CD4-positive, alpha-beta memory T cell (primary cell): ENCODE measurements around the gene GNB1L. TPM values are rescaled to one million over a fixed set of nuclear protein-coding genes. Genes with fewer than 3 reads are reported as not detected.
A peak's percentile ranks its signal among the peaks of the same experiment; 100 is the strongest.

Experiments
- CTCF ChIA-PET: fragments of 350-600 bp; sonication (Branson Sonifier 250); formaldehyde crosslinking; loops from one replicate; lab custom pipeline; 2021; ENCODE audit warnings: inconsistent platforms; ENCODE audit not compliant: partially characterized antibody; lab: Charles Lee
- POLR2A ChIA-PET: fragments of 350-600 bp; sonication (Branson Sonifier 250); formaldehyde crosslinking; loops from one replicate; lab custom pipeline; 2021; ENCODE audit not compliant: partially characterized antibody; lab: Charles Lee
- DNase-seq, 5 donors: peaks; one replicate each; pipeline versions ENCODE4 v3.0.0 to v3.0.0-alpha.2; 2020 to 2022; ENCODE audit warnings: mixed read lengths in 1 of 5
- H3K27ac ChIP-seq: one replicate; pipeline ENCODE4 v1.7.0; 2013; ENCODE audit warnings: low read depth, low read length
- H3K27me3 ChIP-seq: 2 replicates; pipeline ENCODE4 v1.7.0; 2013; ENCODE audit warnings: mild to moderate bottlenecking, low read length, moderate library complexity; ENCODE audit not compliant: insufficient read depth
- H3K36me3 ChIP-seq: 2 replicates; pipeline ENCODE4 v1.7.0; 2013; ENCODE audit warnings: mild to moderate bottlenecking, low read length, moderate library complexity; ENCODE audit not compliant: insufficient read depth
- H3K4me1 ChIP-seq: 2 replicates; pipeline ENCODE4 v1.7.0; 2013; ENCODE audit warnings: mild to moderate bottlenecking, low read length, moderate library complexity; ENCODE audit not compliant: insufficient read depth
- H3K4me3 ChIP-seq, 2 donors: one replicate each; pipeline ENCODE4 v1.7.0; 2013; ENCODE audit warnings: low read length in 2 of 2, mild to moderate bottlenecking in 1 of 2
- H3K9me3 ChIP-seq, 2 donors: one replicate each; pipeline ENCODE4 v1.7.0; 2013; ENCODE audit warnings: low read length in 2 of 2, control low read depth in 1 of 2; ENCODE audit not compliant: control insufficient read depth in 1 of 2
- H3K27ac Mint-ChIP-seq, 7 donors: one replicate each; pipeline ENCODE4 v1.8.0; 2020 to 2021; ENCODE audit warnings: mixed read lengths in 7 of 7, mild to moderate bottlenecking in 6 of 7, inconsistent platforms in 3 of 7, moderate library complexity in 3 of 7
- H3K27me3 Mint-ChIP-seq, 2 donors: one replicate each; pipeline ENCODE4 v1.8.0; 2020 to 2021; ENCODE audit warnings: mixed read lengths in 2 of 2
- H3K36me3 Mint-ChIP-seq, 2 donors: one replicate each; pipeline ENCODE4 v1.8.0; 2020 to 2021; ENCODE audit warnings: mixed read lengths in 2 of 2, inconsistent platforms in 1 of 2, mild to moderate bottlenecking in 1 of 2
- H3K4me1 Mint-ChIP-seq, 4 donors: one replicate each; pipeline ENCODE4 v1.8.0; 2020 to 2021; ENCODE audit warnings: mixed read lengths in 4 of 4, mild to moderate bottlenecking in 1 of 4
- H3K4me3 Mint-ChIP-seq, 8 donors: one replicate each; pipeline ENCODE4 v1.8.0; 2020 to 2021; ENCODE audit warnings: mixed read lengths in 8 of 8, mild to moderate bottlenecking in 7 of 8, moderate library complexity in 6 of 8, inconsistent platforms in 3 of 8
- H3K9me3 Mint-ChIP-seq, 8 donors: one replicate each; pipeline ENCODE4 v1.8.0; 2020 to 2021; ENCODE audit warnings: mixed read lengths in 8 of 8, mild to moderate bottlenecking in 5 of 8, inconsistent platforms in 3 of 8, moderate library complexity in 1 of 8
- intact Hi-C: fragments of 100-400 bp; cut with micrococcal nuclease; formaldehyde crosslinking; loops from one replicate; pipeline ENCODE4 v1.15.1; 2023
- polyA plus RNA-seq, 2 donors: library from polyadenylated mRNA; unstranded; fragments of 300-500 nt; fragmentation: Illumina TruSeq; gene quantifications; one replicate each; pipeline ENCODE4 v1.2.3, GENCODE V29; 2021
- total RNA-seq, 2 experiments: library from RNA; stranded (reverse); gene quantifications; one replicate each; pipeline ENCODE4 v1.2.3, GENCODE V29; 2021

GNB1L gene
- total and polyA plus RNA-seq, 4 experiments from 2014 or later, result 7.9 to 14.6 (median 10.7) TPM

DNA sequence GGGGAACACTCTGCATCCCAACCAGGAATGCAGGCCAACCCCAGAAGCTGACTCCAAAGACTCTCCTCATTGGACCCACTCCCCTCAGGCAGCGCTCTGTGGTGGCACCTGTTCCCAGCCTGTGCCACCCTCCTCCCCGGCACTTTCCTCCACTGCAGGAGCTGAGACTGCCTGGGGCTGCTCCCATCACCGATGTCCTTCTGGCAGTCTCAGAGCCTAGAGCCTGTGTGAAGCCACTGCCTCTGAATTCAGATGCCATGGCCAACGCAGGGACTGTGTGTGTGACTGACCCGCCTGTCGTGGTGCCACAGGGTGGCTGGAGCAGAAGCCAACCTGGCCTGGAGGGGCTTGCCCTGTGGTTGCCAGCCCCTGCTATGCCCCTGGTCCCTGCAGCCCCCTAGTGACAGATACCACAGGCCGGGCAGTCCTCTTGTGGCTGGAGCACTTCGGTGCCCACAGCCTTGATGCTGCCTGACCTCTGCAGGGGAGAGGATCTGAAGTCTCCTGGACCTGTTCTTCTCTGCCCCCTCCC is 50.9 kb downstream of the GNB1L start:
- Mint-ChIP-seq H3K27ac (peak overlapping the region in 1 of 7 donors; percentile 48), H3K9me3 (no peaks in the 10 kb centered on the region), H3K36me3 (peaks cover 21 to 23% of the 10 kb centered on the region in 2 donors), H3K4me3 (no peak overlapping the region), H3K4me1 (no peaks in the 10 kb centered on the region), H3K27me3 (no peaks in the 10 kb centered on the region)
- intact Hi-C loops, result no loop called here
- POLR2A ChIA-PET, result no interaction called here
- no peak overlapping the region for H3K27ac ChIP-seq
- H3K36me3 ChIP-seq, result peaks cover 6% of the 10 kb centered on the region
- H3K4me3 ChIP-seq, result no peak overlapping the region
- peaks cover 12% of the 10 kb centered on the region for H3K4me1 ChIP-seq
- no peaks in the 10 kb centered on the region for H3K9me3 ChIP-seq
- no peaks in the 10 kb centered on the region for H3K27me3 ChIP-seq
- CTCF ChIA-PET, result no interaction called here
- no peak for DNase-seq

DNA sequence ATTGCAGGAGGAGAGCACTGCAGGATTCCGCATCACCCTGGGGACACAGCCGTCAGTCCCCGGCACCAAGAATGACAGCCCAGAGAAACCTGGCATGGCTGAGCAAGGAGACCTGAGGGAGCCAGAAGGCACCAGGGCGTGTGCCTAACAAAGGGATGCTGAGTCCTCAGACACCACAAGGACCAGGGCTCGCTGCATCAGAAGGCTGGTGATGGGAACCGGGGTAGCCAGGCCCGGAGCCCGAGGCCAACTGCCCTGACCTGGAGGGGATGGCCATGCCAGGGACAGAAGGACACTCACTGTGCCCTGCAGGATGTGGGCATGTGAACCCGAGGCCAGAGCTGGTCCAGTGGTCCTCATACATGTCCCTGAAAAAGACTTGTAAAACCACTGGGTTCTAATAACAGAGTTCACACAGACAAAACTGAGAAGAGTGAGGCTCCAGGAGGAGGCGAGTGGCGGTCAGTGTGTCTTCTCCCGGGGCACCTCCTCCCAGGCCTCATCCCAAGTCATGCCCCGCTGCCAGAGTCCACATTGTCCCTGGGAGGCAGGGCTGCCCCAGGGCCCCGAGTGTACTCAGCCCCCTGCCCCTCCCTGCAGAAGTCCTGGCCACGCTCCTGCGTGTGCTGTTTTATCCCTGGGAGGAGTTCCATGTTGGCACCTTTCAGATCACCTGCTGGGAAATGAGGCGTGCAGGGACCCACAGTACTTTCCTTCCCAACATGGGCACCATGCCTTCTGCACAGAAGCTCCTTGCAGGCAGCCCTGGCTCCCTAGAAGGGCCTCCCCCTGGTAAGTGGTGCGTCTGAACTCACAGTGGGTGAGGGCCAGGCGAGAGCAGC is 51.6 kb downstream of the GNB1L start:
- intact Hi-C loops, result no loop called here
- no peak overlapping the region for H3K27ac ChIP-seq
- no peaks in the 10 kb centered on the region for H3K9me3 ChIP-seq
- POLR2A ChIA-PET, result no interaction called here
- peaks cover 6% of the 10 kb centered on the region for H3K36me3 ChIP-seq
- H3K4me1 ChIP-seq, result peaks cover 12% of the 10 kb centered on the region
- H3K4me3 ChIP-seq, result no peak overlapping the region
- H3K4me1 Mint-ChIP-seq, result no peaks in the 10 kb centered on the region
- CTCF ChIA-PET, result no interaction called here
- H3K36me3 Mint-ChIP-seq, result peaks cover 21 to 23% of the 10 kb centered on the region in 2 donors
- no peak overlapping the region for H3K4me3 Mint-ChIP-seq
- peak overlapping the region in 1 of 7 donors; percentile 48 for H3K27ac Mint-ChIP-seq
- no peak for DNase-seq
- H3K27me3 Mint-ChIP-seq, result no peaks in the 10 kb centered on the region
- H3K9me3 Mint-ChIP-seq, result no peaks in the 10 kb centered on the region
- H3K27me3 ChIP-seq, result no peaks in the 10 kb centered on the region

DNA sequence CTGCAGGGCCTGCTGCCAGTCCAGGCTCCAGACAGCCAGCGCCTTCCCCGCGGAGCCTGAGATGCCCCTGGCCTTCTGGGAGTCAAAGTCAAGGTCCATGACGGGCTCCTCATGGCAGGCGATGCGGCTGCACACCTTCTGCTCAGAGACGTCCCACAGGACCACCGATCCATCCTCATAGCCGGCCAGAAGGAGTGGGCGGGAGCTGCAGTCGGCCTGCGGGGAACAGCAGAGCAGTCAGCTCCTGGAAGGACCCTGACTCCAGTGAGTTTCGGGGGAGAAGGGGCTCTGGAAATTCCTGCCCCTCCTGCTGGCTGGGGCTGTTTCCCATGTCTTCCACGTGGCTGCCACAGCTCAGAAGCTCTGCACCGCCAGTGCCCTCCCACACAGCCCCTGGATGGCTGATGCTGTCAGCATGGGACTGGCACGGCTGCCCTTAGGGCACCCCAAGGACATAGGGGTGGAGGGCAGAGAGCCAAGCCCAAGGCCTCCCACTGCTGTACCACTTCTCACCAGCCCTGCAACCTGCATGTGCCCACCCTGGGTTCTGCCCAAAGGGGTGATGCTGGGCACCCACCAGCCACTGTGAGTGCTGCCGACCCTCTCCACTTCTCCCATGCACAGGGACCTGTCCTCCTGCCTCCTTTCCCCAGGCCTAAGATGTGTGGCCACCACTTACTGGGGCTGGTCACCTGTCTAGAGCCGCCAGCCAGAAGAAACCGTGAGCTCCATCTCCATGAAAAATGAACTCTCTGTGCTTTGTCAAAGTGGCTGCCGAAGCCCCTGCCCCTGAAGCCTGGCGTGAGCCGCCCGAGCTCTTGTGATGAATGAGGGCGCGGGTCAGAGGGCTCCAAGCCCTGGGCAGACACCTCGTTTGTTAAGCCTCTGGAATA is 52.4 kb downstream of the GNB1L start:
- Mint-ChIP-seq H3K4me3 (no peak overlapping the region), H3K27ac (peak overlapping the region in 1 of 7 donors; percentile 48), H3K36me3 (peaks cover 18 to 23% of the 10 kb centered on the region in 2 donors), H3K4me1 (no peaks in the 10 kb centered on the region), H3K9me3 (no peaks in the 10 kb centered on the region), H3K27me3 (no peaks in the 10 kb centered on the region)
- no peak for DNase-seq
- peaks cover 9% of the 10 kb centered on the region for H3K4me1 ChIP-seq
- H3K4me3 ChIP-seq, result no peak overlapping the region
- H3K9me3 ChIP-seq, result no peaks in the 10 kb centered on the region
- ChIA-PET POLR2A (no interaction called here), CTCF (no interaction called here)
- no peak overlapping the region for H3K27ac ChIP-seq
- H3K27me3 ChIP-seq, result no peaks in the 10 kb centered on the region
- intact Hi-C loops, result no loop called here
- peaks cover 6% of the 10 kb centered on the region for H3K36me3 ChIP-seq

DNA sequence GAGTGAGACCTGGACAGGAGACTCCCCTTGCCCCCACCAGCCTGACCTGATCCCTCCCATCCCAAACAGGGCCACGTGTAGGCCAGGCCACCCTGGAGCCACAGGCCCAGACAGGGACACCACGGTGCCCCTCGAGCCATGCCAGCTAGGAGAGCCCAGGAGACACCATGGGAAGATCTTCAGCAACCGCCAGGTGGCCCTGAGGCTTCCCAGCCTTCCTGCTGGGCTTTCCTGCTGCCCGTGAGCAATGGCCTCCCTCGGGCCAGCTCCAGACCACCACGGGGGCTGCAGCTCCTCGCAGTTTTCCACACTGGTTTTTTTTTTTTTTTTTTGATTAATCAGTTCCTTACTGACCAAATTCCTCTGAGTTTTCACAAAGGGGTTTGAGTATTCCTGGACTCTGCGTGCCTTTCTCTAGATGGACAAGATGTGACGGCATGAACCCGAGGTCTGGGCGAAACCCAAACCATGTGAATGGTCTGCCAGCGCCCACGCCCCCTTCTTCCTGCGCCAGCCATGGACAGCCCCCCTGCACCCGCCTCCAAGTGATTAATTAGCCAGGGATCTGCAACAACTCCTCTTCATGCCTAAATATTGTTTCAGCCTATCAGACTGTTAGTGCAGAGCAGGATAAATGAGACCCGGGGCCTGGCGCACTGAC is 53.2 kb downstream of the GNB1L start:
- Histone ChIP-seq H3K4me3 (no peak overlapping the region), H3K4me1 (peaks cover 2% of the 10 kb centered on the region), H3K36me3 (peaks cover 6% of the 10 kb centered on the region), H3K27me3 (no peaks in the 10 kb centered on the region), H3K27ac (no peak overlapping the region), H3K9me3 (no peaks in the 10 kb centered on the region)
- ChIA-PET POLR2A (no interaction called here), CTCF (no interaction called here)
- intact Hi-C loops, result no loop called here
- no peak for DNase-seq
- Mint-ChIP-seq H3K4me1 (no peaks in the 10 kb centered on the region), H3K27me3 (no peaks in the 10 kb centered on the region), H3K27ac (peak overlapping the region in 2 of 7 donors; percentile 12 to 48), H3K9me3 (peaks cover 0 to 3% (median 0%) of the 10 kb centered on the region in 8 donors), H3K36me3 (peaks cover 18 to 19% of the 10 kb centered on the region in 2 donors), H3K4me3 (no peak overlapping the region)

DNA sequence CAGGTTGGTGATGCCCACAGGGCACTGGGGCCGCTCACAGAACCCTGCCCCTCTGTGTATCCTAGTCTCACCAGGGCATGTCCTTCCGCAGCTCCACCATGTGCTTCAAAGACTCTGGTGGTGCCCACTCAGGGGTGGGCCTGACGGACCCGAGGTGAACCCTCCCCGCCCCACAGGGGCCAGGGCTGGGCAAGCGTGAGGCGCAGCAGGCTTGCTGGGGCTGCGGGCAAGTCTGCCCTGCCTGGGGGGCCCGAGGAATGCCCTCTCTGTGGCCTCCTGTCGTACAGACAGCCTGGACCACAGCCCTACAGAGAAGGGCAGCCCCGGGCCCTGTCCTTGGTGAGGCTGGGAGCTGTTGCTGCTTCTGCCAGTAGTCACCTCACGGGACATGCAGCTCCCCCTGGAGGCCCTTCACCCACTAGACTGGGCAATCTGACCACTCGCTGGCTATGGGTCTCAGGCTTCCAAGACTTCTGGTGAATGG is 53.9 kb downstream of the GNB1L start:
- Mint-ChIP-seq H3K36me3 (peaks cover 16 to 19% of the 10 kb centered on the region in 2 donors), H3K27me3 (no peaks in the 10 kb centered on the region), H3K4me1 (no peaks in the 10 kb centered on the region), H3K27ac (no peak overlapping the region), H3K4me3 (no peak overlapping the region), H3K9me3 (peaks cover 0 to 3% (median 0%) of the 10 kb centered on the region in 8 donors)
- CTCF ChIA-PET, result no interaction called here
- H3K27ac ChIP-seq, result no peak overlapping the region
- POLR2A ChIA-PET, result no interaction called here
- H3K36me3 ChIP-seq, result no peaks in the 10 kb centered on the region
- H3K4me1 ChIP-seq, result no peaks in the 10 kb centered on the region
- no peak for DNase-seq
- no peaks in the 10 kb centered on the region for H3K27me3 ChIP-seq
- H3K9me3 ChIP-seq, result no peaks in the 10 kb centered on the region
- intact Hi-C loops, result no loop called here
- H3K4me3 ChIP-seq, result no peak overlapping the region

DNA sequence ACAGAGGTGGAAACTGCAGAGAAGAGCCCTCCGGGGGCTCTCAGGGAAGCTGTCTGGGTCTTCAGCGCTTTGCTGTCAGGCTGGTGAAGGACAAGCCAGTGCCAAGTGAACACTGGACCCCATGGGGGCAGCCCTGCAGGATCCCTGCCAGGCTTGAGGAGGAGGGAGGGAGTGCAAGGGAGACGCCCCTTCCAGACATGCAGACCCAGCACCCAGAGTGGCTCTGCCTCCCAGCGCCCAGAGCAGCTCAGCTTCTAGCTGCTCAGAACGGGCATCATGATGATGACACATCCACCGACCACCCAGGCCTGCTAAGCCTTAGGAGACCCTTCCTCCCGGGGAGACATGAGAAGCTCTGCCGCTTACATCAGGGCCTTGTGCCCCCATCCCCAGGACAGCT is 54.4 kb downstream of the GNB1L start:
- H3K4me3 ChIP-seq, result no peak overlapping the region
- ChIA-PET POLR2A (no interaction called here), CTCF (no interaction called here)
- DNase-seq, result no peak
- H3K27me3 ChIP-seq, result no peaks in the 10 kb centered on the region
- no peaks in the 10 kb centered on the region for H3K36me3 ChIP-seq
- H3K4me1 ChIP-seq, result no peaks in the 10 kb centered on the region
- no peak overlapping the region for H3K27ac ChIP-seq
- Mint-ChIP-seq H3K4me1 (peaks cover 0 to 1% (median 0%) of the 10 kb centered on the region in 4 donors), H3K27me3 (no peaks in the 10 kb centered on the region), H3K36me3 (peaks cover 19 to 23% of the 10 kb centered on the region in 2 donors), H3K27ac (no peak overlapping the region), H3K4me3 (no peak overlapping the region), H3K9me3 (peaks cover 0 to 3% (median 0%) of the 10 kb centered on the region in 8 donors)
- intact Hi-C loops, result no loop called here
- no peaks in the 10 kb centered on the region for H3K9me3 ChIP-seq
